HG02981 (cell line): ENCODE data around the gene LHCGR.

ENCODE experiments used
- ATAC-seq: cut with Tn5 transposase; IDR thresholded peaks from one replicate; pipeline ENCODE4 v1.9.1; 2021; ENCODE audit warnings: mild to moderate bottlenecking, moderate library complexity; ENCODE audit not compliant: unreplicated experiment

Gene LHCGR

DNA sequence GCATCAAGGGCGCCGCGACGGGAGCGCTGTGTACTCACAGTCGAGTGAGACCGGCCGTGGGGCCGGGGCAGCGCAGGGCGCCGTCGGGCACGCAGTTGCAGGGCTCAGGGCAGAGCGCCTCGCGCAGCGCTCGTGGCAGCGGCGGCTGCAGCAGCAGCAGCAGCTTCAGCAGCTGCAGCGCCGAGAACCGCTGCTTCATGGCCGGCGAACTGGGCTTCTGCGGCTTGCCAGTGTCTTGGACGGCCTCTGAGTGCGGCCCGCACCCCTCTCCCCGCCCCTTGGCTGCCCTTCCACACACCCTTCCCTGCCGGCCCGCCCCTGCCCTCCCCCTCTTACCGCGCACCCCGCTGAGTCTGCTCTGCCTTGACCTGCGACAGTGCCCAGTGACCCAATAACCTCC lies at the start of gene LHCGR:
LHCGR (minus strand) TSS at position 252 of the 400 bp plus-strand sequence; CDS start at position 199, 53 bp downstream.
- no peak for ATAC-seq

DNA sequence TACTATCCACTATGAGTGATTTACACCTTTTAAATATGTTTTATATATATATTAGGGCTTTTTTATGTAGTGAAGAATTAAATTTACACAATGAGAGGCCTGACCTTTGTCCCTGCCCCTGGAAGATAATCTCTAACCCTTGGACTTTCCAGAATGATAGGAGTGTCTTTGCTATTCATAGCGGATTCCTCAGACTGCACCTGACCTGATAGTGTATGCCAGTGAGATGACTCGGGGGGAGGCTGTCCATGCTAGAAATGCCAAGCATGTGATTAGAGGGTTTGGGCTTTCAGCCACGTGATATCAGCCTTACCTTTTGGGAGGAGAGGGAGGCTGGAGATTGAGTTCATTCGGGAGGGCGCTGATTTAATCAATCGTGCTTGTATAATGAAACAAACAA lies 44.1 kb upstream of the LHCGR start:
- ATAC-seq = no peak

- ATAC-seq = no peak
Measured at GRCh38 chr2:48795065-48795464, 39.5 kb upstream of the LHCGR start.

DNA sequence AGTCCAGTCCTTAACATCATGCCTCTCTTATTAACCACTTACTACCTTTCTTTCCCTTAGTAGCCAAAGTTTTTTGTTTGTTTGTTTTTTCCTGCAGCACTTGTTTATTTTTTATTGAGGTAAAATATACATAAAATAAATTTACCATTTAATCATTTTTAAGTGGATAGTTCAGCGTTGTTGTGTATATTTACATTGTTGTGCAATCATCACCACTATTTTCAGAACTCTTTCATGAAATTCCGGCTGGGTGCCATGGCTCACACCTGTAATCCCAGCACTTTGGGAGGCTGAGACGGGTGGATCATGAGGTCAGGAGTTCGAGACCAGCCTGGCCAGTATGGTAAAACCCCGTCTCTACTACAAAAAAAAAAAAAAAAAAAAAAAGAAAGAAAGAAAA lies 38.1 kb upstream of the LHCGR start:
- no peak for ATAC-seq

DNA sequence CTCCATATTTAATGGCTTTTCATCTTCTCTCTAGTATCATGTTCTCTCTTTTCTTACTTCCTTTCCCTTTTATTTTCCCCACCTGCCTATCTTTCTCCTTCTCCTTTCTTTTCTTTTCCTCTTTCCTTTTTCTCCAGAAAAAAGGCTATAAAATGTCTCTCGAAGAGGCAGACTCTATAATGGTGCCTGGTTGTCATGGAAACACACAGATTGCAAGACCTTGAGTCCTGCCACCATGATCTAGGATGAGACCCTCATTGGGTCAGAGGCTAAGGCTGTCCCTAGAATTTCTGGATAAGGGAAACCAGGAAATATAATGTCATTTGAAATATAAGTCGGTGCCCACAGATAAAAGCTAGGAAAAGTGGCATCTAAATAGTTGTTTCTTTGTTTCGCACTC lies 36.5 kb upstream of the LHCGR start:
- ATAC-seq = no peak

DNA sequence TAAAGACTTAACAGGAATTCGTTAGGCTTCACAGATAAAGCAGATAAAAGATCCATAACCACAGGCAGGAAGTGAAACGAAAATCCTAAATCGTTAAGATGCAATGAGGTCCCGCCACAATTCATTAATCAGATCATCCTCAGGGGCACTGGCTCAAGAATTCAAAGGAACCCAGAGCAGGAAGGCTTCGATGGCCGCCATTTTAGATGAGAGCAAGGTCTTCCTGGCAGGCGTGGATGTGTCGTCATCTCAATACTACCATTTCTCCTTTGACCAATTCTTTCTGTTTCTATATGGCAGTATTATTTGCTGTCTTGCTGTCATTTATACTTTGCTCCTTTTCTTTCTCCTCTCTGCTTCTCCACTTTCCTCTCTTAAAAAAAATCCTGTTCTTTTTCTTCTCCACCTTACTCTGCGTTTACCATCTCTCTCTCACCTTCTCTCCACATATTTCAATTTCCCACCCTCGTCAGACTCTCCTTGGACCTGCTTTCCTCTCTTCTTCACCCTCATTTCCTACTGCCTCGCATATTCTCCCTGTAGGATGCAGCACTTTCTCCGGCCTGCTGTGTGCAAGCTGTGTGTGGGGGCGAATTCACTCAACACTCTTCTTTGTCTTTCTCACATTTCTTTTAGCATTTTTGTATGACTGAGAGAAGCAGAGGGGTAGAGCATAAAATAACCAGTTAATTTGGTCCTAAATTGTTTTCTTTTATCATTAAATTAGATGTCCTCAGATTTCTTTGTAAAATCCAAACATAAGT lies 35.1 kb upstream of the LHCGR start:
- no peak for ATAC-seq

DNA sequence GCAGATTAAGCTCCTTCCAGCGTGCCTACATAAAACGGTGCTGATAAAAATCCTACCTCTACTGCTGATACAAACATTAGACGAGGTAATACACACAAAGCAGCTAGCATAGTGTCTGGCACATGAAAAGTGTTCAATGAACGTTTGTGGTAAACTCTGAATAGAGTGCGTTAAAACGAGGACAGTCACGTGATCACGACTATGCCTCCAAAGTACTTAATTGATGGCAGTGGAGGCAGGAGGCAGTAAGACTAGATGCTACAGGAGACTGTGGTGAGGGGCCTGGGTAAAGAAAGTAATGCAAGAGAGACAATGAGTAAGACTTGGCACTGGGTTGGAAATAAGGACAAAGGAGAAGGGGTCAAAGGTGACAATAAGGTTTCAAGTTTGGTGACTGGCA lies 32.1 kb upstream of the LHCGR start:
- ATAC-seq = no peak

DNA sequence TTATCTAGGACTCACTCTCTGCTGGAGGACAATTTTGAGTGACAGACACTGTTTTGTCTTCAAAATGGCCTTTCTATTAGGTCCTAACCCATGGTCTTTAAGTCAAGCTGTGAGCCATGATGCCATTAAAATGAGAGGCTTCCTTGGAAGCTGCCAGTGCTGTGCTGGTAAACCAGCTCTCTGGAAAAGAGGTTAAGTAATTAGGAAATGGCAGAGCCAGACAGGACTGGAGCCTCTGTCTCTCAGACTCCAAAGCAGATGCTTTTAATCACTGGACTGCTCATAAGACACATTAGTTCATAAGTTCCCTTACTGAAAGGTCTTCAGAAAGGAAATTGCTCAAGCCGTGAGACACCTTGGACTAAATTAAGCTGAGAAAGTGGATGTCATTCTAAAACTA lies 25.8 kb upstream of the LHCGR start:
- ATAC-seq = no peak

DNA sequence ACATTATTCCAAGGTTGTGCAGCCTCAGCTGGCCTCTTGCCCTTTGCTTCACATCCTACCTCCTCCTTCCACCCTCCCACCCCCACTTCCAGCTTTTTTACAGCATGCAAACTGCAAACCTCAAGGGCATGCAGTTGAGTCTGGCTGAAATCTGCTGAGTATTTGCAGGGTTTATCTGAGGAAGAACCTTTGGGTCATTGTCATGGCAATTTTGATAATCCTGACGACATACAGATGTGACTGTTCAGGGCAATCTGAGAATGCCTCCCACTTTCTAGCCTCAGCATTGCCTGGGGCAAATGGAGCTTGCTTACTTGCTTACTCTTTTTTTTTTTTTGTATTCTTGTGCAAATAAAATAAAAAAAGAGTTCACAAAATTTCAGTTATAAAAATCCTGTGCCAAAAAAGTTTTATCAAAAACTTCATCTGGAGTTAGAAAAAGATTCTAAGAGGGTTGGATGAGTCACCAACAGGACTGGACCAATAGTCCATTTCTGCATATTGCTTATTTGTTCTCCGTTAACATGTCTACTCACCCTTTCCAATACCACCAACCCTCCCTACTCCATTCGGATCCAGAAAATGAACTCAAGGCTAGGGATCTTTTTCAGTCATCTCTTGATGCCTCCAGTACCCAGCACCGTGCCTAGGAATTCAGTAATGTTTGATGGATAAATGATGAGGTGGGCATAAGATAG lies 23.6 kb upstream of the LHCGR start:
- no peak for ATAC-seq

GRCh38 chr2:48774251-48774650 lies 18.7 kb upstream of the LHCGR start:
- ATAC-seq = no peak

- no peak for ATAC-seq
Measured at GRCh38 chr2:48771241-48772014, 15.9 kb upstream of the LHCGR start.

DNA sequence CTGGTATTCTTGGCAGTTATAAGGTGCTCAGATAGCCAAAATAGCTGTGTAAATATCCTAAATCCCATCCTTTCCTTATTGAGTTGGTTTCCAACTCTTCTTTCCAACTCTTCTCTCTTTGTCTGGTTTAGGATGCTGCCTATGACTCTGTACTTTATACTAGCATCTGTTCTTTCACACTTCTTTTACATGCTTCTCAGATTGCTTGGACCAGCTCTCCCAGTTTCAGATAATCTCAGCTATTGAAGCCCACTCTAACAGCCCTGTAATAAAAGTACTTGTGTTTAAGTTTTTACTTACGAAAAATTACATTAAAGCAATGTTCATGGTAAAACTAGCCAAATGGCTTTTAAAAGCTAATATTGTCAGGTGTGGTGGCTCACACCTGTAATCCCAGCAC lies 14.7 kb upstream of the LHCGR start:
- no peak for ATAC-seq

GRCh38 chr2:48768669-48769068 lies 13.1 kb upstream of the LHCGR start:
- no peak for ATAC-seq

- ATAC-seq = no peak
Measured at GRCh38 chr2:48767330-48767729, 11.8 kb upstream of the LHCGR start.

GRCh38 chr2:48760826-48761225 lies 5.3 kb upstream of the LHCGR start:
- no peak for ATAC-seq

DNA sequence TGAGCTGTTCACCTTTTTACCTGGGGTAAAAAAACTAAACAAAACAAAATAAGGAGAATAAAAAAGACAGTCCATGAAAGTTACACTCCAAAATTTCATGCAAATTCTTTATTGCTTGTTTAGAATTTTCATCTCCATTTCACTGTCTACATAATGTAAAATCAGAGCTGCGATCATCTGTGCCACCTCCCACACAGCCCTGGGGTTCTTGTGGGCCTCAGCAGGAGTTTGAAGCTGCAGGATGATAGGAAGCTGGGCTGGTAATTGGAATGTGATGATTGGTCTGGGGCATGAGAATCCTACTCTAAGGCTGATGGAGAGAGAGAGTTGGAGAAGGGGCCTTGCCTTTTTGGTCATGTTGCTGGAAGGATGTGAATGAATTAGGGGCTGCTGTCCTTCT lies 4.2 kb upstream of the LHCGR start:
- ATAC-seq = no peak

GRCh38 chr2:48756289-48756688 lies 765 bp upstream of the LHCGR start:
- ATAC-seq = peak; percentile 54

- no peak for ATAC-seq
Measured at GRCh38 chr2:48754874-48755273, 650 bp downstream of the LHCGR start.

GRCh38 chr2:48753228-48753627 lies 2.3 kb downstream of the LHCGR start:
- no peak for ATAC-seq

DNA sequence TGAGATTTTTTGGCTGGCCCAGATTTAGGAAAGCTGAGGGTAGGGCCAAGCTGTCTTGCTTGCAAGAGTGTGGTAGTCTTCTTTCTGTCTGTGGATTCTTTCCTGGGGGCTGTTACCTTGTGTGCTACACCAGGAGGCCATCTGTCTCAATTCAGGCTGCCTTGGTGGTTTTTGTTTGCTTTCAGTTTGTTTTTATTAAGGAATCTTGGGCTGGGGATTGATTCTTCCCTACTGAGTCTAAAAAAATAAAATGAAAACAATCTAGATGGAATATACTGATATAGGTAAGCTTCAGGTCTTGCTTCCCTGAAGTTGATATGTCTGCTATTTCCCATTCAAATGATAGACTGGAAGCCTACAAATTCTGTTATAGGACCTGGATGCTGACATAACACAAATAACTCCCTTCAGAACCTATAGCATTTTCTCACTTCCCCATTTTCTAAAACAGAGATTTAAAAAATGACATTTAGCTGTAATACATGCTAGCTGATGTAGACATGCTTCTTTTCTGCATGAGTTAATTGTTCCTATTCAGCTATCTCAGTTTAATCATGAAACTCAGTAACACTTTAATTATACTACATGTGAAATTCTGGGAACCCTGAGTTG lies 5.3 kb downstream of the LHCGR start:
- ATAC-seq = peak; percentile 63
